GM19455 (cell line): ENCODE results near the gene CPLX1.
A peak's percentile ranks its signal among the peaks of the same experiment; 100 is the strongest.

Source experiments
- ATAC-seq: cut with Tn5 transposase; IDR thresholded peaks from one replicate; pipeline ENCODE4 v1.9.1; 2021; ENCODE audit not compliant: unreplicated experiment

The CPLX1 gene

DNA sequence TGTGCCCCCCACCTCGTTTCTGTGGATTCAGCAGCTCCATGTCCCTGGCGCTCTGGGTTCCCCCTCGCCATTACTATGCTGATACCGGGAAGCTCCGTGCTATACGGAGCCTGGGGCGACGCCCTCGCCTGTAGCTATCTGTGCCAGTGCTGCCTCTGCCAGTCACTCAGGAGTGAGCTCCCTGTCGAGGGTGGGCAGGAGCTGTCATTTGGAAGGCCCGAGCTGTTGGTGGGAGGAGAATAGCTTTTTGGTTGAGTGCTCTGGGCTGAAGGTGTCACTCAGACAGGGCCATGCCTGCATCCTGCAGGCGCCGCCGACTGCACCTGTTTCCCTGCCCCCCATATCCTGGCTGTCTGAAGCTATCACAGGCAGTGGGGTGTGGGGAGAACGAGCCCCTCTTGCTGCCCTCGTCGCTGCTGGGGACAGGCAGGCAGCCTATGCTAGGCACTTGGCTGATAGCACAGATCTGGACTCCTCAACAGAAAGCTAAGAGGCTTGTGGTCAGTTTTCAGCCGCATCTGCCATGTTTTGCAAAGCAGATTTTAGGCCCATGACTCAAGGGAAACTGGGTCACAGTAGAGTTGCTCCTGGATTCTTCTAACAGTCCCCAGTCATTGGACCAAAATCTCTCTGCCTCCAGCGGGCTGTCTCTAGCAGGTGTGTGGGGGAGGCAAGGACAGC is 31.8 kb downstream of the CPLX1 start:
- ATAC-seq = no peak

DNA sequence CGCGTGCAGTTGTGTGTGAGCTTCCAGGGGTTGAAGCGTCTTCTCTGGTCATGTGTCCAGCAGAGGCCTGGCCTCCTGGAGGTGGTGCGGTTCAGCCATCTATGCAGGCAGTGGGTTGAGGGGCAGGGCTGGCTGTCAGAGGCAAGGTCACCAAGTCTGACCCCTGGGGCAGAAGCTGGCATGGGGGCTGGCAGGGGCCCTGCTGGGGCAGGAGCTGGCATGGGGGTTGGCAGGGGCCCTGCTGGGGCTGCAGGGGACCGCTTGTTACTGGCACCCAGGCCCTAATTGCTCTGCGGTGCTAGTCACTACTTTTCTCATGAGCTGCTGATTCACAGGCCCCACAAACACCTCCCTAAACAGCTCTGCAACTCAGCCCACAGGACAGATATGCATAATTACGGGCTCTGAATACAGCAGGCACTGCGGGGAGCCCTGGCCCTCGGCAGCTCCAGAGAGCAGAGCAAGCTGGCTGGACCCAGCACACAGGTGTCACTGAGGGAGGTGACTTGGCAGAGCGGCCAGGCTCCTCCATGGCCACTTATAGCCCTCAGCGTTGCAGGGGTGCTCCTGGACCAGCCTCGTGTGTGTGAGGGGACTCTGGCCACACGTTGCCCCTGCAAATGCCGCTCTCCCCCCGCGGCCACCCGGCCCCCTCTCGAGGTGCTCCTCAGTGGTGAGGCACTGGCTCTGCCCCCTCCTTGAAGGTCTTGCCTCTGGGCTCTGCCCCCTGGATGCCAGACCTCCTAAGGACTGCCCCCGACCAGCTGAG is 32.7 kb downstream of the CPLX1 start:
- no peak for ATAC-seq

DNA sequence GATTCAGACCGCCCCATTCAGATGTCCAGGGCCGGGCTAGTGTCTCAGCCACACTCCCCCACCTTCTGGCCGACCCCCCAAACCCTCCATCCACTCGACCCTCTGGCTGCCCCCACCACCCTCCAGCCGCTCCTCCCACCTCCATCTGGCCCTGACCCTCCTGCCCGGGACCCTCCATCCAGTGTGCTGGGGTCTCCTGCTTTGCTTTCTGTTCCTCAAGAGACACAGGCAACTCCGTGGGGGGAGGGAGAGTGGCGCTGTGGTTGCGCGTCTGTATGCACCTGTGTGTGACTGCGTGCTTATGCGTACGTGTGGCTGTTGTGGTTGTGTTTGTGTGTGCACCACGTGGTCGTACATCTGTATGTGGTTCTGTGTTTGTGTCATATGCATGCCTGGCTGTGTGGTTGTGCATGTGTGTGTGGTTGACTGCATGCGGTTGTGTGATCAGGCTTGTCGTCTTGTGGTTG is 33.3 kb downstream of the CPLX1 start:
- no peak for ATAC-seq

DNA sequence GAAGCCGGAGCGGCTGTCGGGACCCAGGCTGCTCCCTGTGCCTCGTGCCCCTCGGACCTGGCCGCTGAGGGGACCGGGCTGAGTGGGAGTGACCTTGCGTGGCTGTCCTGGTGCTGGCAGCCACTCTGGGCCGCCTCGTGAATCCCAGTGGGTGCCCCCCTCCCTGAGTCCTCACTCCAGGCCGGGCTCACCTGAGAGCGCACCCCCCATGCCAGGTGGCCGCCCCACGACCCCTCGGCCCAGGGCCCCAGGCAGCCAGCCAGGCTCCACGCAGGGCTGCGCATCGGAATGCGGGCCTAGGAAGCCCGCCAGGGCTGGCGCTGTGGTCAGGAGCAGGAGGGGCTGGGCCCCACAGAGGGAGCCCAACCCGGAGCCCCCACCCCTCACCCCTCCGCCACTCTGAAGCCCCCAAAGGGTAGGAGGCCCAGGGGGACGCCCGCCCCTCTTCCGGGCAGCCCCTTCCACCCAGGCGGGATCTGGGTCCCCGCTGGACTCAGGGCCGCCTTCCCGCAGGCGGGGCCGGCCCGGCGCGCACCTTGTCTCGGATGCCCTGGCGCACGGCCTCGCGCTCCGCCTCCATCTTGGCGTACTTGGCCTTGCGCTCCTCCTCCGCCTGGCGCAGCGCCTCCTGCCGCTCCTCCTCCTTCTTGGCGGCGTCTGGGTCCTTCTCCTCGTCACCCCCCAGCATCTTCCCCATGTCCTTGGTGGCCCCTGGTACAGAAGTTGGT is 33.9 kb downstream of the CPLX1 start:
- ATAC-seq = no peak

DNA sequence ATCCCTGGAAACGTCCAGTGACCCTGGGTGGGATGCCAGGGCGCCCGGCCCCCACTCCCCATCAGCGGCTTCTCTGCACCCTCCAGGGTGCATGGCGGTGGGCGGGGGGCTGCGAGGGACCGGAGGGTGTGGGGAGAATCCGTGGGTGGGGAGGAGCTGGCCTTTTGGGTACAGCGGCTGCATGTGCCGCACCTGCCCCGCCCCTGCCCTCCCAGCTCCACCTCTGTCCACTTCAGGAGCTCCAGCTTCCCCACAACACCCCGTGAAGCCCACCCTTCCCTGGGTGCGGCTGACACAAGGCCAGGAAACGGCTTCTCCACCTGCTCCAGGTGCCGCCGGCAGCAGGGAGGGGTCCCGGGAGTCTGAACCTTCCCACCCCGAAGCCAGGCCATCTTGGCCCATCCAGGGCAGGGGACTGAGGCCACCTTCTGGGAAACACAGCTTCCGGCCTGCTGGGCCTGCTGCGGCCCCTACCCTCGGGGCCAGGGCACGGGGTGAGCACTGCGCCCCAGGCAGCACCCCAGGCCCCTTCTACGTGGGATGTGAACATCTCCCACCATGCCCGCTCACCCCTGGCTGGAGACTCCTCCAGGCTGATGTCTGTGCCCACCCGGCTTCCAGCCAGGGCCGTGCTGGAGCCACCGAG is 34.6 kb downstream of the CPLX1 start:
- ATAC-seq = no peak

DNA sequence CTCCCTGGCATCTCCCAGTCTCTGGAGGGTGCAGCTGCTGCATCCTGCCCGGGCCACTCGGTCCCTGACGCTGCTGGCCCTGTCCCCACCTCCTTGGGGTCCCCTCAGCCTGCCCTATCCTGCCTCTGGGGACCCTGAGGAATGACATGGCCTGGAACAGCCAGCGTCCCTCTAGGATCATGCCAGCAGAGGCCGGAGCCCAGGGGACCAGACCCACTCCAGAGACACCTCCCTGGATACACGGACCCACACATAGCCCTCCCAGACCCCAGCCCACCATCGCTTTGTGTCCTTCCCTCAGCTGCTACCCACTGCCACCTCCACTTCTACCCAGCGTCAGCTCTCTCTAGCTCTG is 35.5 kb downstream of the CPLX1 start:
- no peak for ATAC-seq

DNA sequence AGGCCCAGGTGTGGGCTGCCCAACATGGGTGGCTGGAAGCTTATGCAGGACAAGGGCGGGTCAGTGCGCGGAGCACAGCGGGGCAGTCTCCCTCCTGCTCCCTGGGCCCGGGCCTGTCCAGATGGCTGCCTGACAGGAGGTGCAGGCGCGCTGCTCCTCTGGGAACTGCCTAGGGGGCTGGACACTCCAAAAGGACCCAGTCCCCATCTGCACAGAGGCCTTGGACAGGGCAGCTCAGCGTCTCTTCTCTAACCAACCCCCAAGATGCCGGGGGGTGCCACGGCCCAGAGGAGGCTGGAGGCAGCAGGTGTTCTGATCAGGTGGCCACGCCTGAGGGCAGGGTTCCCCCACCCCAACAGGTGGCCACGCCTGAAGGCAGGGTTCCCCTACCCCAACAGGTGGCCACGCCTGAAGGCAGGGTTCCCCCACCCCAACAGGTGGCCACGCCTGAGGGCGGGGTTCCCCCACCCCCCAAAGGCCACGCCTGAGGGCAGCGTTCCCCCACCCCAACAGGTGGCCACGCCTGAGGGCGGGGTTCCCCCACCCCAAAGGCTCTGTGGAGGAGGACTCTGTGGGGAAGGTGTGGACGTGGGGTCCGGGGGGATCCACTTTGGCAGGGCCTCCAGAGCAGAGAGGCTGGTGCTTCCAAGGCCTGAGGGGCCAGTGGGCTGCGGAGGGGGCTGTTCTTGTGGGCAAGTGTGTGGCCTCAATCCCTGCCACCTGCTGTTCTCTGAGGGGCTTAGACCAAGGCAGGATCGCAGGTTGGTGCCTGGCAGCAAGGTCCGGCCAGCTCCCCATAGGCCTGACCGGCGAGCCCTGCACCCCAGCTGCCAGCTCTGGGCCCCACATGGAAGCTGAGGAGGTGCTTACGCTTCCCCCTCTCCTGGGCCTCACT is 36.1 kb downstream of the CPLX1 start:
- ATAC-seq = no peak

DNA sequence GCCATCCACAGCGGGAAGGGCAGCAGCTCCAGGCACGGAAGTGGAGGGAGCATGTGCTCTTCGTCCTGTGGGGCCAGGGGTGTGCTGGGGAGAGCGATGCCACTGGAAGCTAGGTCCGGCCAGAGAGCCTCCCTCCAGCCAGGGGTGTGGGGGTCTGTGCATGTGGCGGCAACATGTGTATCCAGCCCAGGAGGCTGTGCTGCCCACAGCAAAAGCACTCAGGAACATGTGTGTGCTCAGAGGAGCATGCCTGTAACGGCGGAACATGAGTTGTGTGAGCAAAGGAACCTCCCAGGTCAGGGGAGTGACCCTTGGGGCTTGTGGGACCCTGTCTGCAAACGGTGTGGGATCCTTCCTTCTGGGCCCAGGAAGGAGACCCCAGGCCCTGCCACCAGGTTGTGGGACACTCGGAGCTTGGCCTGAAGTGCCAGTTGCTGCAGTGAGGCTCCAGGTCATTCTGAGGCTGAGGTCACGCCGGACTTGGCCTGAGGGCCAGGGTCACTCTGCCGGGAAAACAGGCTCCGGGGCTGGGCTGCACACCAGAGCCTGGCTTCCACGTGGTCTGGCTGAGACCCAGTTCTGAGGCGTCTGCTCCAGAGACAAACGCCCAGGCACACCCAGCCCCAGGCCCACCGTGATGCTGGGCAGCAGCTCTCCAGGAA is 37.2 kb downstream of the CPLX1 start:
- ATAC-seq = no peak

DNA sequence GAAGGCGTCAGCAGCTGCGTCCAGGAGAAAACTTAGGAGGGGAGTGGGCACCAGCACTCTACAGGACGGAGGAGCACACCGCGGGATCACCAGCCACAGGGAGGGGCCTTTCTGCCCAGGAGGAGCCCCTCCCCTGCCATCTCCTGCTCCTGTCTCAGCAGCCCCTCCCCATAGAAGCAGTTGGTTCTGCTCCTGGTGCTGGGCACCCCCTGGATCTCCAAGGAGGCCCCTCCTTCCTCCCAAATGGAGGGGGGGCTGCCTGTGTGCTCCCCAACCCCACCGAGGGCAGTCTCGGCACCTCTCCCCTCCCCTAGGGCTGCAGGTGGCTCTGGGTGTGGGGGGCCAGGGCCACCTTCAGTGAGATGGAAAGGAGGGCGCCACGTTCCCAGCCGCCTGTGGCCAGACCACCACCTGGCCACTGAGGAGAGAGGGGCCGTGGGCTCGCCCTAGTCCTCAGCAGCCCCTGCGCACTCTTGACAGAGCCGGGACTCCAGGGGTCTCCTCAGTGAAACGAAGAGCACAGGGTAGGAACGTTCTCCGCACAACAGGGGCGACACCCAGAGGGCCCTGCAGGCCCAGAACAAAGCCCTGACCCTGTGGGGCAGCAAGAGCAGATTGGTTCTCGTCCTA is 37.8 kb downstream of the CPLX1 start:
- ATAC-seq = no peak

DNA sequence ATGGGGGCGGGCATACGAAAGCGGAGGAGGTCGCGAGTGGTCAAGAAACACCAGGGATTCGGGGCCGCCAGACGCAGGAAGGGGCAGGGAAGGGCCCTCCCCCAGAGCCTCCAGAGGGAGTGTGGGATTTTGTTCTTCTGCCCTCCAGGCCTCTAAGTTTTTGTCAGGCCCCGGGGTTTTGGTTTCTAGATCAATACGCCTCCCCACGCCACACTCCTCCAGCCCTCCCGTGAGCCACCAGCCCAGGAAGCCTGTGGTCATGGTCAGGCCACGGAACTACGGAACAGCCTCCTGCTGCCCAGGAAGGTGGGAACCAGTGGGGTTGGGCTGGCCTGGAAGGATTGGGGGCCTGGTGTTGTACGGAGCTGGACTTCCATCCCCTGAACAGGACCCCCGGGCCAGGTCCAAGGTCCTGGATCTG is 38.4 kb downstream of the CPLX1 start:
- ATAC-seq = no peak

DNA sequence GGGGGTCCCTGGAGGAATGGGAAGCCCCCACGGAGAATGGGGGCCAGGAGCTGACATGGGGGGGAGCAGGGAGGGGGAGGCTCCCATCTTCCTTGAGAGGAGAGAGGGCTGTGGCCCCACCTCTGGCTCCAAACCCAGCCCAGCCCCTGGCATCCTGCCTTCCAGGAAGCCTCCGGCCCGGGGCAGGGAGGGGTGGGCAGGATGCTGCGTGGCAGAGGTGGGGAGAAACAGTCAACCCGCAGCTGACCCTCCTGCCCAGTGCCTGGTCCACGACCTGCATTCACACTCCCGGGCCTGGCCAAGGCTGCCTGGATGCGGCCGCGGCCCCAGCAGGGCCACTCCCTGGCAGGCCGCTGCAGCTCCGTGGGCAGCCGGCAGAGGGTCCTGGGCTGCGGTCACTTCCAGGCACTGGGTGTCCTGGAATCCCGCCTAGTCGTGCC is 39.0 kb downstream of the CPLX1 start:
- no peak for ATAC-seq

DNA sequence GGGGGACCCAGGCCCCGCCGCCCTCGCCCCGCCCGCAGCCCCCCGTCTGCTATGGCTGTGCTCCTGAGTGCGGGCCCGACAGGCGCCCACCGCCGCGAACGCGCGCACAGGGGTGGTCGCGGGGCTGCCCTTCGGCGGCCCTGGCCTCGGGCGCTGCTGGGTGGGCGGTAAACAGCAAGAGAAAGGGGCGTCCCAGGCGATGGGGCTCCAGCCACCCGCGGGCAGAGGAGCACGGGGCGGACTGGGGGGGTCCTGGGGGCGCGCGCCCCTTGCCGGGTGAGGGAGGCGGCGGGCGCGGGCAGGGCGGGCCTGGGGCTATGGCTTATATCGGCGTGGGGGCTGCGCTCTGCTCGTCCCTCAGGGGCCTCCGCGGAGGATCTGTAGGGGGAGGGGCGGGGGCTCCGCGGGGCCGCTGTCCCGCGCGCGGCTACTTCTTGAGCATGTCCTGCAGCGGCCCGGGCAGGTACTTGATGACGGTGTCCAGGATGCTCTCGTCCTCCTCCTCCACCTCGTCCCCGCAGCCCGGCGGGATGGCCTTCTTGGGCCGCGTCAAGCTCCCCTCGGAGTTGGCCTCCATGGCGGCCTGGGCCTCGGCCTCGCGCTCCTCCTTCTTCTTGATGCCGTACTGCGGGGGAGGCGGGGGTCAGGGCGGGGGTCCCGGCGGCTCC is 39.7 kb downstream of the CPLX1 start:
- ATAC-seq = no peak

DNA sequence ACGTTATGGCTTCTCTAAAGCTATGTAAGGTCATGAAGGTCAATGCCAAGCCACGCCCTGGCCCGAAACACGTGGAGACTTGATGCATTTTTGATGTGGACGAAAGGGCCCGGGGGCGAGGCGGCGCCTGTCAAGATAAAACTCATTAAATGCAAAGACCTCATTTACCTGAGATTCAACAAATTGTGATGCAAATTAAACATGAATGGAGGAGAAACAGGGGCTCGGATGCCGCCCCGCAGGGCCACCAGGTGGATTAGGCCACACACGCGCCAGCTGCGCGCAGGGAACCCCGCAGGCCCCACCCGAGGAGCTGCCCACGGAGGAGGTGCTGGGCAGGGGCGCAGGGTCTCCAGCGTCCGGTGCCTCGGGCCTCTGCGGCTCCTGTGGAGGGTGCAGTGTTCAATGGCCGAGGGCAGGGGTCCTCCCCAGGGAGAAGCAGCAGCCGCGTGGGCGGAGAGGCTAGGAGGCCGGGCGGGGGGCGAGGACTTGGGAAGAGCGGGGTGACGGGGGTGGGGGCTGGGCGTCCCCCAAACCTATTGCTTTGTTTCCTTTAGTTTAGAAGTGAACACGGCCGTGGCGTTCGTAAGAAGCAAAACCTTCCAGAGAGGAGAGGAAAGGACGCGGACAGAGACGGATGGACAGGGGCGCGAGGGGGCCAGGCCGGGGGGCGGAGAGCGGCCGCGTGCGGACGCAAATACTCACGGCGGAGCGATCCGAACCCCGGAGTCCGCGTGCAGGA is 40.4 kb downstream of the CPLX1 start:
- ATAC-seq = no peak

DNA sequence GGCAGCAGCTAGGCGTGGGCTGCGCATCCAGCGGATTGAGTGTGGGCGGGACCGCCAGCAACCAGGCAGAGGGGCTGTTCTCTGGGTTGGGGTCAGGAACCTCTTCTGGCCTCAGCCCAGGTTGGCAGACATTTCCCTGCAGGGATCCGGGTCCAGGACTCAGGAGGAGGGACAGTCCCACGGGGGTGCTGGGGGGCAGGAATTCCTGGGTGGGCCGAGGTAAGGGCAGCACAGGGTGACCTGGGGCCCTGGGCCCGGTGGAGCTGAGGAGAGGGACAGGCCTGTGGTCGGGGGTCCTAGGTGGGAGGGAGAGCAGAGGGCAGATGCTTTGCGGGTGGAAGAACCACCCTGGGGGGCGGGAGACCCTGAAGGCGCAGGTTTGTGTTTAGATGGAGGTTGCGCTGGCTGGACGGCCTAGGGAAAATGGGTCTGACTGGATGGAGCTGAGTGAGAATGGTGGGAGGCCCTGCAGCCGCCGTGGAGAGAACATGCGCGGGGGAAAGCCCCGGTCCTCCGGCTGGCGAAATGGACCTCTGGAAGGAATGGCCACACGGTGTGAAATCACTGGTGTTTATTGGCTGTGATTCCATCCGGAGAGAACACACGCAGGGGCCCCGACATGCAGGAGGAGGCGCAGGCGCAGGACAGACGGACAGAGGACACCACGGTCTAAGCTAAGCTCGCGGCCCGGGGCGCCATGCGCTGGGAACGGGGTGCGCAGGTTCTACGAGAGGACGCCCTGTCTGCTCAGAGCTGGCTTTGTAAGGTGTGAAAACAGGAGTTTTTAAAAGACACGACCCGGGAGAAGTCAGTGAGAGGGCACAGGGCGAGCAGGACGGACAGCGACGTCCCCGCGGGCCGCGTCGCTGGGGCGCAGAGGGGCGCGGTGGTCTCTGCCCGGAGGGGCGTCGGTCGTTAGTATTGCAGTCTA is 41.3 kb downstream of the CPLX1 start:
- ATAC-seq = no peak

DNA sequence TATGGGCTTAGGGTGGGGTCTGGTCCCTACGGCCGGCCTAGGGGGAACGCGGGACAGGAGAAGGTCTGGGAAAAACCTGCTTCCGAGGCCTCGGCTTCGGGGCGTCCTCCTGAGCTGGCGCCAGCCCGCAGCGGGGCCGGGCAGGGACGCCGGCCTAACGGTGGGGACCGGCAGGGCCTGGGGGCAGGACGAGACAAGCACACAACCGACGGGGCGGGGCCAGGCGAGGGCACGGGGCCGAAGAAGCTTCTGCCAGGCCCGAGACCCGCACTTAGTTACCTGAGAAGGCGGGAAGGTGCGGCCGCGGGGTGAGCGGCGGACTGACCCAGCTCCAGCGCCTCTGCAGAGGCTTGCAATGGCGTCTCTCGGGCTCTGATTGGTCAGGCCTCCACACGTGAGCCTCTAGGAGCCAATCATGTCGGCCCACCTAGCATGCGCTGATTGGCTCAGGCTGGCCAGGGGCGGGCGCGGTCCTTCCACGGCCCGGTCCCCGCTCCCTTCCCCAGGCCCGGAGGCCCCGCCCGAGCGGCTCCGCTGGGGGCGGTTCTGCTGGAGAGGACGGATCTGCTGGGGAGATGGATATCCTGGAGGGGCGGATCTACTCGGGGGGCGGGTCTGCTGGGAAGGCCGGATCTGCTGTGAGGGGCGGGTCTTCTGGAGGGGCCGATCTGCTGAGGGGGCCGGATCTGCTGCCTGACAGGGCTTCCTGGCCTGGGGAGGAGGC is 44.3 kb downstream of the CPLX1 start:
- ATAC-seq = peak; percentile 95

DNA sequence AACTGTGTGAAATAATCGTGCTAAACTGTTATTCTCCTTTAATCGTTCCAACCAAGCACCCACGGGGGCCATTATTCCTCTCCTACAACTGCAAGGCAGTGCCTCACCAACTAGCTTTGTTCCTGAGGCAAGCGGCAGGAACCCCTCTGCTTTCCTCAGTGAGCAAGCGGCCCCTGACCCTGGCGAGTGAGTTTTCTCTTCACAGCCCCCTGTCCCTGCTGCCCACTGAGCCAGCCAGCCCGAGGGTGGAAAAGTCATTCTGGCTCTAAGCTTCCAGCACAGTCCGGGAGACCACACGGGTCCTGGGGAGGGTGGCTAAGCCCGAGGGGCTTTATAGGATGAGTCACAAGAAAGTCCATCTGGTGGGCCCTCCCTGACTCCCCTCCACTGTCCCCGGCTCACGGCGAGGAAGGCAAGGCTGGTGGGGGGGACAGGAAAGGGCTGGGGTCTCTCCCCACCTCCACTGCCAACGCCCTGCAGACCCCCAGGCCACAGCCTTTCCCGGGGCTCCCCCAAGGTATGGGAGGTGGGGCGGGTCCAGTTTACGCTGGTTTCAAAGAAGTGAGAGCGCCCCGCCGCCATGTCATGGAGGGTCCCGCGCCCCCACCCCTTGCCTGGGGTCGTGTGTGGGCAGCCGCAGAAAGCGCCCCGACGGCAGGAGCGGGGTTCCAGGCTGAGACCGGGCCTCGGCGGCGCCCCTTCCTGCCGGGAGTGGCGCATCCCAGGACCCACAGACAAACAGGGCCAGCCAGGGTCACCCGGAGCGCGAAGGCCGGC is 45.0 kb downstream of the CPLX1 start:
- peak; percentile 2 for ATAC-seq
